ENCODE results near the gene THOC7. TPM values are rescaled to one million over a fixed set of nuclear protein-coding genes. Genes with fewer than 3 reads are reported as not detected.
A peak's percentile ranks its signal among the peaks of the same experiment; 100 is the strongest.

The THOC7 gene
- 43.0 to 55.7 TPM (median 48.9 TPM) in 3 replicates for total RNA-seq
- long read RNA-seq, transcript THOC7-201 (8 exons, 990 nt), result major isoform, 31 of 33 reads
- long read RNA-seq, partial matches to known transcripts, result 0 of 33 reads
- long read RNA-seq, other reads (novel, unspliced or antisense), result 0 of 33 reads

DNA sequence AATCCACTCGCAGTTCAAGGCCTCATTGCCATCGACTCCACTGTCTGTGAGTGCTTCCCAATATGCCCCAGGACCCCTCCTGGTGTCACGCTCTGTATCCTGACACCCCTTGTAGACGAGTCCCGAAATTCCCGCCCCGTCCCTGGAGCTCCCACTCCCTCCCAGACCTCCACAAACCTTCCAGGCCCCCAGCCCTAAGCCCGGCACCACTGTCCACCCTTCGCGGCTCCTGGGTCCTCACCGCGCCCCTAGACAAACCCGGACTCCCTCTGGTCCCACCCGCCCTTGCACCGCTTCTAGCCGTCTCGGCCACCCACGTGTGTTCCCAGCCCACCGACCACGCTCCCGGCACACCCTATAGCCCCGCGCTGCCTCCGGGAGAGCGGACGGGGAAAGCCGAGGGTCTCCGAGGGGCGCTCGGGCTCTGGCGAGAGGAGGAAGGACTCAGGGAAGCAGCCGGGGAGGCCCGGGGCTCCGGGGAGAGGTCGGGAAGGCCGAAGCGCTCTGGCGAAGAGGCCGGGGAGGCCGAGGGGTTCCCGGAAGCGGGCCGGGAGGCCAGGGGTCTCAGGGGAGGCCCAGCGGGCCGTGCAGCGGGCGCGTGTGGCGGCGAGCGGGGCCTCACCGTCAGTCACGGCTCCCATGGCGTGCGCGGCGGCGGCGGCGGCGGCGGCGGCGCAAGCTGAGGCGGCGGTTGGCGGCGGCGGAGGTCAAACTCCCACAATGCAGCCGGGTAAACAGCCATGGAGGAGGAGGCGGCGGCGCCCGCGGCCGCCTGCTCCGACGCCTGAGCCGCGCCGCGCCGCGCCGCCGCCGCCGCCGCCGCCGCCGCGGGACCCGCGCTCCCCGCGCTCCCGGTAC, at the start of gene THOC7, which contains the start of gene ATXN7:
THOC7 (minus strand) TSS at position 656 of the 858 bp plus-strand sequence; CDS start at position 641, 15 bp downstream.
ATXN7 (plus strand) TSS at position 718 of the 858 bp plus-strand sequence. CDS start 48,732 bp downstream, outside the sequence.
- H3K4me1 Mint-ChIP-seq (ENCODE audit: low read depth), result peaks cover 25% of the 10 kb centered on the region
- DNase-seq (ENCODE audit: low spot score), result peak; percentile 92

DNA sequence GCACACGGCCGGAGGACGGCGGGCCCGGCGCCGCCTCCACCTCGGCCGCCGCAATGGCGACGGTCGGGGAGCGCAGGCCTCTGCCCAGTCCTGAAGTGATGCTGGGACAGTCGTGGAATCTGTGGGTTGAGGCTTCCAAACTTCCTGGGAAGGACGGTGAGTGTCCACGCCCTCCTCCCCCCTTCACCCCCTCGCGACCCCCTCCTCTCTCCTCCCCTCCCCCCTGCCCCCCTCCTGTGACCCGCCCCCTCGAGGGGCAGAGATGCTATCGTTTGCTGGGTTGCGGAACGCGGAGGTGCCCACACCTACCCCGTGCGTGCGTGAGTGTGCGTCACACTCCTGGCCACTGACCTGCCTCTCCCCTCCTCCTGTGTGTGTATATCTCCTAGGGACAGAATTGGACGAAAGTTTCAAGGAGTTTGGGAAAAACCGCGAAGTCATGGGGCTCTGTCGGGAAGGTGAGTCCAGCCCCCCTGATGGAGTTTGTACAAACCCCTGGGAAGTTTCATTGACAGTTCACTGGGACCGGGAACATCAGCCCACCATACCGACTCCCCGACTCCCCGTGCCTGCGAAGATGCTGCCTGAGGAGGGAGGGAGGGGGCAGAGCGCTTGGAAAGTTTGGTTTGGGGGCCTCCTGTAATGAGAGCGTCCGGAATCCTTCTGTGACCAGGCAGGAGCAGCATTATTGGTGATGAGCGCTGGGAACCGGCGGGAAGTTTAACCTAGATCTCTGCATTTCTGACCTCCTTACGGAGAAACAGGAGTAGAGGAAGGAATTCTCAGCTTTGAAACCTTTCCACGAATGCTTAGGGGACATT, 49.4 kb upstream of the THOC7 start:
- no peaks in the 10 kb centered on the region for H3K27me3 Mint-ChIP-seq (ENCODE audit: low read depth)
- H3K9me3 Mint-ChIP-seq (ENCODE audit: low read depth), result no peaks in the 10 kb centered on the region
- peaks cover 28% of the 10 kb centered on the region for H3K4me1 Mint-ChIP-seq (ENCODE audit: low read depth)
- TF ChIP-seq, protein P1, sequence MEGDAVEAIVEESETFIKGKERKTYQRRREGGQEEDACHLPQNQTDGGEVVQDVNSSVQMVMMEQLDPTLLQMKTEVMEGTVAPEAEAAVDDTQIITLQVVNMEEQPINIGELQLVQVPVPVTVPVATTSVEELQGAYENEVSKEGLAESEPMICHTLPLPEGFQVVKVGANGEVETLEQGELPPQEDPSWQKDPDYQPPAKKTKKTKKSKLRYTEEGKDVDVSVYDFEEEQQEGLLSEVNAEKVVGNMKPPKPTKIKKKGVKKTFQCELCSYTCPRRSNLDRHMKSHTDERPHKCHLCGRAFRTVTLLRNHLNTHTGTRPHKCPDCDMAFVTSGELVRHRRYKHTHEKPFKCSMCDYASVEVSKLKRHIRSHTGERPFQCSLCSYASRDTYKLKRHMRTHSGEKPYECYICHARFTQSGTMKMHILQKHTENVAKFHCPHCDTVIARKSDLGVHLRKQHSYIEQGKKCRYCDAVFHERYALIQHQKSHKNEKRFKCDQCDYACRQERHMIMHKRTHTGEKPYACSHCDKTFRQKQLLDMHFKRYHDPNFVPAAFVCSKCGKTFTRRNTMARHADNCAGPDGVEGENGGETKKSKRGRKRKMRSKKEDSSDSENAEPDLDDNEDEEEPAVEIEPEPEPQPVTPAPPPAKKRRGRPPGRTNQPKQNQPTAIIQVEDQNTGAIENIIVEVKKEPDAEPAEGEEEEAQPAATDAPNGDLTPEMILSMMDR (IDR thresholded peaks at IDR 0.05), result no peak
- H3K36me3 Mint-ChIP-seq (ENCODE audit: low read depth), result peaks cover 13% of the 10 kb centered on the region
- DNase-seq (ENCODE audit: low spot score), result no peak
- peak overlapping the region; percentile 97 for H3K27ac Mint-ChIP-seq (ENCODE audit: unreplicated experiment)
- peak overlapping the region; percentile 89 for H3K4me3 Mint-ChIP-seq (ENCODE audit: unreplicated experiment)

More for the DNA sequence above, at the start of gene THOC7, which contains the start of gene ATXN7:
- TF ChIP-seq, protein P1 (IDR thresholded peaks at IDR 0.05), result no peak
- Mint-ChIP-seq H3K9me3 (ENCODE audit: low read depth) (no peaks in the 10 kb centered on the region), H3K4me3 (ENCODE audit: unreplicated experiment) (peak within 1 kb of the TSS; percentile 92), H3K27me3 (ENCODE audit: low read depth) (no peaks in the 10 kb centered on the region), H3K27ac (ENCODE audit: unreplicated experiment) (peak within 1 kb of the TSS; percentile 89), H3K36me3 (ENCODE audit: low read depth) (peaks cover 2% of the 10 kb centered on the region)

DNA sequence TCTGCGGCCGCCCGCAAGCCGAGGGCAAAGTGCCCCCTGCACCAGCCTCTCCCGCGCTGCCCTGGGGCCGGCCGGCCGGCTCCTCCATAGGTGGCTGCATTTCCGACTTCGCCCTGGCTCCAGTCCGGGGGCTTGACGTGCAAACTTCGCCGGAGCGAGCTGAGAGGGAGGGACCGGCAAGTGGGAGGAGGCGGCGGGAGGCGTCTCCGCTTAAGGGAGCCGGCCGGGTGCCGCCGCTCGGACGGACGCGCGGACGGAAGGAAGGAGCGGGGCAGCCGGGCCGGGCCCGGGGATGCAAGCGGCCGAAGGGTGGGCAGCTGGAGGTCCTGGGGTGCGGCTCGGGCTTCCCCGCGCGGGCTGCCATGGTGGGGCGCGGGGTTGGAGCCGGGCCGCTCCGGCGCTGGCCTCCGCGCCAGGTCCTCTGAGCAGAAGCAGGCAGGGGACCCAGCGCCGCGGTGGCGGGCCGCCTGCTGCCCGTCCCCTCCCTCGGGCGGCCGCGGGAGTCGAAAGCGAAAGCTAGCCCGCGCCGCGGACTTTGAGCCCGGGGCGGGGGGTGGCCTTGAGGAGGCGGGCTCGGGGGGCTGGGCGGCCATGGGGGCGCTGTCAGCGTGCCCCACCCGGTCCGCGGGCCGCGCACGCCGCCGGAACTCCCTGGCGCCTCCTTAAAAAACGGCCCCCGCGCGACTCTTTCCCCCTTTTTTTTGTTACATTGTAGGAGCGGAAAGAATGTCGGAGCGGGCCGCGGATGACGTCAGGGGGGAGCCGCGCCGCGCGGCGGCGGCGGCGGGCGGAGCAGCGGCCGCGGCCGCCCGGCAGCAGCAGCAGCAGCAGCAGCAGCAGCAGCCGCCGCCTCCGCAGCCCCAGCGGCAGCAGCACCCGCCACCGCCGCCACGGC, 48.5 kb upstream of the THOC7 start, which contains the start of gene SCAANT1:
SCAANT1 (minus strand) TSS at position 511 of the 895 bp plus-strand sequence.
- peak; percentile 96 for DNase-seq (ENCODE audit: low spot score)
- Mint-ChIP-seq H3K36me3 (ENCODE audit: low read depth) (peaks cover 7% of the 10 kb centered on the region), H3K27ac (ENCODE audit: unreplicated experiment) (peak within 1 kb of the TSS; percentile 97)

DNA sequence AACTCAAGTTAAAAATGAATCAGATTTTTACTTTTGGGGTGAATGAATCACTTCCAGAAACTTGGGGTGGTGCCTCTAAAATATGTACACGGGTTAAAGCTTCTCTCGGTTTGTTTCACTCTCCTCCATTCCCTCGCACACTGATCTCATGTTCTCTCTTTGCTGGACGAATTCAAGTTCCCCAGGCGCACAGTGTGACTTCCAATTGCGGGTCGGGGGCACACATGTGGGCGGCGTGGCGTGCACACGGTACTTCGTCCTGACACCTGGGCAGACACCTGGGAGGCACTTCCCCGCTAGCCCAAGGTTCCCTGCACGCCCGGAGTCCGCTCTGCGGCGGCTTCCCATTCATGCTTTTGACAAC, 47.9 kb upstream of the THOC7 start:
- TF ChIP-seq, protein P1 (IDR thresholded peaks at IDR 0.05), result no peak
- H3K4me3 Mint-ChIP-seq (ENCODE audit: unreplicated experiment), result peak overlapping the region; percentile 87
- peaks cover 28% of the 10 kb centered on the region for H3K4me1 Mint-ChIP-seq (ENCODE audit: low read depth)
- H3K36me3 Mint-ChIP-seq (ENCODE audit: low read depth), result peaks cover 4% of the 10 kb centered on the region
- H3K9me3 Mint-ChIP-seq (ENCODE audit: low read depth), result no peaks in the 10 kb centered on the region
- H3K27me3 Mint-ChIP-seq (ENCODE audit: low read depth), result no peaks in the 10 kb centered on the region
- H3K27ac Mint-ChIP-seq (ENCODE audit: unreplicated experiment), result peak overlapping the region; percentile 87
- DNase-seq (ENCODE audit: low spot score), result no peak

More for the DNA sequence above, 48.5 kb upstream of the THOC7 start, which contains the start of gene SCAANT1:
- H3K4me3 Mint-ChIP-seq (ENCODE audit: unreplicated experiment), result peak within 1 kb of the TSS; percentile 89
- no peaks in the 10 kb centered on the region for H3K27me3 Mint-ChIP-seq (ENCODE audit: low read depth)
- H3K9me3 Mint-ChIP-seq (ENCODE audit: low read depth), result no peaks in the 10 kb centered on the region
- TF ChIP-seq, protein P1 (IDR thresholded peaks at IDR 0.05), result peak; percentile 24
- peaks cover 28% of the 10 kb centered on the region for H3K4me1 Mint-ChIP-seq (ENCODE audit: low read depth)

All from chondrocyte (in vitro differentiated cells).